Activated T-helper 2 cell treated with anti-CD3 and anti-CD28 coated beads, Interferon-gamma antibody, Interleukin-2, Interleukin-4, amounts not matched to agents 10 μg/mL and 5 μg/mL and 100 μg/mL, durations not matched to agents 14 hours and 24 hours and 36 hours (primary cell): ENCODE measurements around the gene PLPPR1. TPM values are rescaled to one million over a fixed set of nuclear protein-coding genes. Genes with fewer than 3 reads are reported as not detected.

Source experiments
- DNase-seq: peaks from one replicate; pipeline ENCODE4 v3.0.0; 2021; ENCODE audit warnings: low spot score
- H3K27ac Mint-ChIP-seq: one replicate; pipeline ENCODE4 v1.8.0; 2021; ENCODE audit warnings: mixed read lengths
- H3K27me3 Mint-ChIP-seq: one replicate; pipeline ENCODE4 v1.8.0; 2021; ENCODE audit warnings: low read depth, mixed read lengths
- H3K36me3 Mint-ChIP-seq: one replicate; pipeline ENCODE4 v1.8.0; 2021; ENCODE audit warnings: low read depth, mixed read lengths
- H3K4me1 Mint-ChIP-seq: one replicate; pipeline ENCODE4 v1.8.0; 2021; ENCODE audit warnings: low read depth, mixed read lengths
- H3K4me3 Mint-ChIP-seq: one replicate; pipeline ENCODE4 v1.8.0; 2021; ENCODE audit warnings: low read depth, mild to moderate bottlenecking, moderate library complexity, mixed read lengths
- H3K9me3 Mint-ChIP-seq: one replicate; pipeline ENCODE4 v1.8.0; 2021; ENCODE audit warnings: mixed read lengths
- intact Hi-C: fragments of 100-400 bp; cut with micrococcal nuclease; formaldehyde crosslinking; loops from one replicate; pipeline ENCODE4 v1.15.1; 2023
- total RNA-seq: library from RNA; stranded (reverse); gene quantifications from 2 replicates; pipeline ENCODE4 v1.2.3, GENCODE V29; 2022

The PLPPR1 gene
- total RNA-seq, 1 donor from 2014 or later, result not detected

- intact Hi-C loops, result no loop called here
- H3K9me3 Mint-ChIP-seq, result no peaks in the 10 kb centered on the region
- no peaks in the 10 kb centered on the region for H3K27me3 Mint-ChIP-seq
- no peak overlapping the region for H3K27ac Mint-ChIP-seq
- DNase-seq, result no peak
- no peaks in the 10 kb centered on the region for H3K4me1 Mint-ChIP-seq
- no peaks in the 10 kb centered on the region for H3K36me3 Mint-ChIP-seq
- H3K4me3 Mint-ChIP-seq, result no peak overlapping the region
Observed at GRCh38 chr9:101062686-101063085, 34.2 kb downstream of the PLPPR1 start.

- no peaks in the 10 kb centered on the region for H3K4me1 Mint-ChIP-seq
- no peak overlapping the region for H3K27ac Mint-ChIP-seq
- intact Hi-C loops, result no loop called here
Observed at GRCh38 chr9:101063192-101063591, 34.7 kb downstream of the PLPPR1 start.

GRCh38 chr9:101064206-101064605, 35.7 kb downstream of the PLPPR1 start:
- no peaks in the 10 kb centered on the region for H3K4me1 Mint-ChIP-seq
- DNase-seq, result no peak
- H3K9me3 Mint-ChIP-seq, result no peaks in the 10 kb centered on the region
- H3K27ac Mint-ChIP-seq, result no peak overlapping the region
- no peaks in the 10 kb centered on the region for H3K36me3 Mint-ChIP-seq
- H3K27me3 Mint-ChIP-seq, result no peaks in the 10 kb centered on the region
- intact Hi-C loops, result no loop called here
- no peak overlapping the region for H3K4me3 Mint-ChIP-seq

More at GRCh38 chr9:101063192-101063591, 34.7 kb downstream of the PLPPR1 start:
- H3K36me3 Mint-ChIP-seq, result no peaks in the 10 kb centered on the region
- H3K9me3 Mint-ChIP-seq, result no peaks in the 10 kb centered on the region
- H3K27me3 Mint-ChIP-seq, result no peaks in the 10 kb centered on the region
- no peak for DNase-seq
- no peak overlapping the region for H3K4me3 Mint-ChIP-seq

GRCh38 chr9:101065930-101066329, 37.4 kb downstream of the PLPPR1 start:
- intact Hi-C loops, result no loop called here
- Mint-ChIP-seq H3K4me3 (no peak overlapping the region), H3K27ac (no peak overlapping the region), H3K9me3 (no peaks in the 10 kb centered on the region), H3K36me3 (no peaks in the 10 kb centered on the region), H3K4me1 (no peaks in the 10 kb centered on the region), H3K27me3 (no peaks in the 10 kb centered on the region)
- DNase-seq, result no peak

GRCh38 chr9:101068696-101069095, 40.2 kb downstream of the PLPPR1 start:
- Mint-ChIP-seq H3K4me3 (no peak overlapping the region), H3K36me3 (no peaks in the 10 kb centered on the region), H3K27me3 (no peaks in the 10 kb centered on the region), H3K9me3 (no peaks in the 10 kb centered on the region), H3K27ac (no peak overlapping the region), H3K4me1 (no peaks in the 10 kb centered on the region)
- DNase-seq, result no peak
- intact Hi-C loops, result no loop called here

GRCh38 chr9:101072259-101072658, 43.7 kb downstream of the PLPPR1 start:
- Mint-ChIP-seq H3K27me3 (no peaks in the 10 kb centered on the region), H3K9me3 (no peaks in the 10 kb centered on the region), H3K36me3 (no peaks in the 10 kb centered on the region), H3K4me1 (no peaks in the 10 kb centered on the region), H3K27ac (no peak overlapping the region), H3K4me3 (no peak overlapping the region)
- DNase-seq, result no peak
- intact Hi-C loops, result no loop called here

DNA sequence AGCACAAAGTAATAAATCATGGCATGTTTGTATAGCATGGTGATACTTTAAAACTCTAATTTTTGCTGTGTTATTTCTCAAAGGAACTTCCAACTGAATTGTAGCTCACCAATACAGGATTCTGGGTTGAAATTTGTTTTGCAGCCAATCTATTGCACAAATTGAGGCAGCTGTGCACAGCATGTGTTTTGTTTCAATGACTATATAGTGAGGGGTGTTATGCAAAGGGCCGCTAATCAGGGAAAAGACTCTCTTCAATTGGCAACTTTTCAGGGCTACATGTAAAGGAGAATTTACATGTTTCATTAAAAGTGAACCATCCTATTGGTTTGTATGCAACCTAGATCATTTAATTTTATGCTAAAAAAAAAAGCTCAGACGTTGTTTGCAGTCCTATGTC, 44.6 kb downstream of the PLPPR1 start:
- DNase-seq, result no peak
- Mint-ChIP-seq H3K4me3 (no peak overlapping the region), H3K27me3 (no peaks in the 10 kb centered on the region), H3K36me3 (no peaks in the 10 kb centered on the region), H3K27ac (no peak overlapping the region), H3K4me1 (no peaks in the 10 kb centered on the region), H3K9me3 (no peaks in the 10 kb centered on the region)
- intact Hi-C loops, result no loop called here

DNA sequence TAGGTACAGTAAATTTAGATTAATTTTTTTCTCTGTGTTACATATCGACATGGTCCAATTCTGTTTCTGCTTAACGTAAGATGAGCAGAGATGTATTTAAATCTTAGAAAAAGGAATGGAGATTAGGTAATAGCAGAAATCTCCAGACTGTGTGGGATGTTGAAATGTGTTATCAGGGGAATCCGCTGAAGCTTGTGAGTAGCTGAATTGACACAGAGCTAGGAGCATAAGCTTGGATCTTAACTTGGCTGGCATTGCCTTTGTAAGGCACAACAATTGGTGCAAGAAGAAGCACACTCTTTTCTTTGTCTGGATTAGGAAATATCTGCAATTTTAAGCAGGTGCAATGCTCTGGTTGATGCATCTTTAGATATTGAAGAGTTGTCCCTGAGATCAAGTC, 53.1 kb downstream of the PLPPR1 start:
- Mint-ChIP-seq H3K4me1 (no peaks in the 10 kb centered on the region), H3K36me3 (no peaks in the 10 kb centered on the region), H3K9me3 (no peaks in the 10 kb centered on the region), H3K27ac (no peak overlapping the region), H3K27me3 (no peaks in the 10 kb centered on the region), H3K4me3 (no peak overlapping the region)
- DNase-seq, result no peak
- intact Hi-C loops, result no loop called here

GRCh38 chr9:101083448-101084202, 55.1 kb downstream of the PLPPR1 start:
- intact Hi-C loops, result no loop called here
- DNase-seq, result no peak
- no peak overlapping the region for H3K4me3 Mint-ChIP-seq
- H3K27me3 Mint-ChIP-seq, result no peaks in the 10 kb centered on the region
- H3K27ac Mint-ChIP-seq, result no peak overlapping the region
- H3K4me1 Mint-ChIP-seq, result no peaks in the 10 kb centered on the region
- H3K36me3 Mint-ChIP-seq, result no peaks in the 10 kb centered on the region
- no peaks in the 10 kb centered on the region for H3K9me3 Mint-ChIP-seq

DNA sequence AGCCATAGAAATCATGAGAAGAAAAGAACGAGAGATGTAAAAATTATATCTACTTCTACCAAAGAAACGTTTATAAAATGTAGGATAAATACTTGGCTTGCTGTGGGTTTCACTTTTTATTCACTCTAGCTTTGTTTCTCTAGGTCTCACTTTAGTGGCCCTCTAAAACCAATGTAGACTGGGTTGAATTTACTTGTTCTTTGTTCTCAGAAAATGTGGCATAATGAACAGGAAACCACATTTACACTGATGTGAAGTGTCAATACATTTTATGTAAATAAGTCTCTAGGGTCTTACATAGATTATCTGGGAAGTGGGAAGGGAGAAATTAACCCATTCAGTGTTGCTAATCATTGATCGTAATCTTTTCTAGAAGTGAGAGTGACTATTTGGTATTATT, 58.9 kb downstream of the PLPPR1 start:
- Mint-ChIP-seq H3K9me3 (no peaks in the 10 kb centered on the region), H3K27ac (no peak overlapping the region), H3K4me3 (no peak overlapping the region), H3K27me3 (no peaks in the 10 kb centered on the region), H3K36me3 (no peaks in the 10 kb centered on the region), H3K4me1 (no peaks in the 10 kb centered on the region)
- intact Hi-C loops, result no loop called here
- DNase-seq, result no peak

- H3K36me3 Mint-ChIP-seq, result no peaks in the 10 kb centered on the region
- no peak overlapping the region for H3K4me3 Mint-ChIP-seq
- intact Hi-C loops, result no loop called here
- DNase-seq, result no peak
- no peaks in the 10 kb centered on the region for H3K4me1 Mint-ChIP-seq
- no peak overlapping the region for H3K27ac Mint-ChIP-seq
- H3K9me3 Mint-ChIP-seq, result no peaks in the 10 kb centered on the region
- no peaks in the 10 kb centered on the region for H3K27me3 Mint-ChIP-seq
Observed at GRCh38 chr9:101092922-101093321, 64.4 kb downstream of the PLPPR1 start.

GRCh38 chr9:101093620-101094019, 65.1 kb downstream of the PLPPR1 start:
- DNase-seq, result no peak
- Mint-ChIP-seq H3K4me3 (no peak overlapping the region), H3K27ac (no peak overlapping the region), H3K36me3 (no peaks in the 10 kb centered on the region), H3K4me1 (no peaks in the 10 kb centered on the region), H3K9me3 (no peaks in the 10 kb centered on the region), H3K27me3 (no peaks in the 10 kb centered on the region)
- intact Hi-C loops, result no loop called here

GRCh38 chr9:101094686-101095085, 66.2 kb downstream of the PLPPR1 start:
- H3K4me1 Mint-ChIP-seq, result no peaks in the 10 kb centered on the region
- no peak overlapping the region for H3K4me3 Mint-ChIP-seq
- no peaks in the 10 kb centered on the region for H3K9me3 Mint-ChIP-seq
- no peaks in the 10 kb centered on the region for H3K36me3 Mint-ChIP-seq
- intact Hi-C loops, result no loop called here
- no peak overlapping the region for H3K27ac Mint-ChIP-seq
- H3K27me3 Mint-ChIP-seq, result no peaks in the 10 kb centered on the region
- DNase-seq, result no peak

- Mint-ChIP-seq H3K4me1 (no peaks in the 10 kb centered on the region), H3K27me3 (no peaks in the 10 kb centered on the region), H3K36me3 (no peaks in the 10 kb centered on the region), H3K27ac (no peak overlapping the region), H3K9me3 (no peaks in the 10 kb centered on the region), H3K4me3 (no peak overlapping the region)
- no peak for DNase-seq
- intact Hi-C loops, result no loop called here
Observed at GRCh38 chr9:101097210-101097609, 68.7 kb downstream of the PLPPR1 start.
